ENCODE data around the gene XAGE1B. TPM values are rescaled to one million over a fixed set of nuclear protein-coding genes. Genes with fewer than 3 reads are reported as not detected.

The XAGE1B gene
- total and polyA plus RNA-seq, 2 of the 8 experiments (the other 6 are each of a cell fraction or from before 2014, with no cell fraction given): not detected

DNA sequence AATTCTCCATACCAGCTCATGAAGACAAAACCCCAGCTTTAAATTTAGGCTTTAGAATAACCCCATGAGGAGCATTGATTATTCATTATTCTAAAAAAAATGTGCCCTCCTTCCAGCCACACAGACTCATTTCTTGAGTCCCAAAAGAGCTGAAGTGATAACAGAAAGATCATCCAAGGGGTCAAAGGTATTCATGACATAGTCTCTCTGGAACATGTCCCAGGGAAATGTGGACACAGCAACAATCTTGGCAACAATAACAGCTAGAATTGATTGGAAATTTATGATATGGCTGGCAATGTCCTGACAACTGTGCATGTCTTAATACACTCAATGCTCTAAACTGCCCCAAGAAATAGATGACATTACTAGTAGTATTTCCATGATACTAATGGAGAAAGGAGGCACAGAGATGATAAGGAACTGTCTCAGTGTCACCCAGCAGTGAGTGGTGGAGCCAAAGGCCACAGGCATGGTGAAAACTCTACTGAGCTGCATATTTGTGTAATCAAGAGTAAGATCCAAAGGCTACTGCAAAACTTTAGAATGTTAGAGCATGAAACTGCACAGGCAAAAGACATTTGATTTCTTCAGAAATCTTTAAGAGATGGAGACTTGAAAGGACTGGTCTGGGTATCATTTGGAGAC, 37.3 kb upstream of the XAGE1B start:
- TF ChIP-seq SIN3A (conservative IDR thresholded peaks at IDR 0.05 in 1 of 2, IDR thresholded peaks at IDR 0.05 in 1 of 2; ENCODE audit: low read depth in 1 of 2, low read length in 2 of 2) (no peak), CBX5 (IDR thresholded peaks at IDR 0.05; ENCODE audit: low read depth, low read length) (no peak), CEBPB (IDR thresholded peaks at IDR 0.05; ENCODE audit: low read depth, low read length) (no peak), POLR2A (IDR thresholded peaks at IDR 0.05; ENCODE audit: control extremely low read depth in 1 of 2, low read depth in 2 of 2, low read length in 2 of 2) (no peak), RXRA (IDR thresholded peaks at IDR 0.05; ENCODE audit: insufficient read depth, low read depth, low read length) (no peak), SIRT6 (IDR thresholded peaks at IDR 0.05; ENCODE audit: low read length) (no peak), TBP (IDR thresholded peaks at IDR 0.05; ENCODE audit: low read depth, low read length) (no peak), SIX5 (IDR thresholded peaks at IDR 0.05; ENCODE audit: low read depth, low read length) (no peak), E2F6 (IDR thresholded peaks at IDR 0.05) (no peak)
- no peaks in the 10 kb centered on the region for H3K79me2 ChIP-seq (ENCODE audit: control insufficient read depth in 1 of 2, insufficient read depth in 2 of 2, low read length in 2 of 2)
- no peak overlapping the region for H3K56ac ChIP-seq (replicated peaks; ENCODE audit: insufficient read length, low read depth, low read length)
- no peak overlapping the region for H4K91ac ChIP-seq (replicated peaks; ENCODE audit: insufficient read length, low read length)
- no peak overlapping the region for H4K5ac ChIP-seq (ENCODE audit: insufficient read length, low read depth, low read length)
- H3K4me2 ChIP-seq (ENCODE audit: insufficient read depth in 1 of 2, low read depth in 2 of 2, low read length in 2 of 2): no peak overlapping the region
- DNase-seq (ENCODE audit: low read depth in 1 of 2, low spot score in 2 of 2) (no peak), FAIRE-seq (no peak)
- no peak overlapping the region for H2BK12ac ChIP-seq (ENCODE audit: low read depth, low read length)
- H3K23ac ChIP-seq (ENCODE audit: insufficient read length): no peak overlapping the region
- H3K4me1 ChIP-seq (replicated peaks in 1 of 4; ENCODE audit: control insufficient read depth in 3 of 4, insufficient read depth in 4 of 4, low read length in 3 of 4): no peaks in the 10 kb centered on the region
- H3K4me3 ChIP-seq (ENCODE audit: extremely low read depth in 1 of 4, insufficient read depth in 2 of 4, low read depth in 3 of 4, low read length in 4 of 4): no peak overlapping the region
- no peak overlapping the region for H2AFZ ChIP-seq (ENCODE audit: low read length)
- 0 out of 4 replicates have a peak, but pooled peaks cover 0 to 2% of the 10 kb centered on the region in 2 experiments for H3K9me3 ChIP-seq (ENCODE audit: insufficient read depth in 2 of 2, low read depth in 1 of 2, low read length in 1 of 2)
- H4K8ac ChIP-seq (ENCODE audit: extremely low read depth, insufficient read depth, low read length): no peak overlapping the region
- ChIA-PET CTCF (ENCODE audit: partially characterized antibody) (no interaction called here), POLR2A (ENCODE audit: partially characterized antibody) (no interaction called here)
- H4K20me1 ChIP-seq (replicated peaks in 1 of 2; ENCODE audit: control insufficient read depth in 1 of 2, insufficient read depth in 2 of 2, low read length in 2 of 2): no peaks in the 10 kb centered on the region
- no peaks in the 10 kb centered on the region for H3K36me3 ChIP-seq (ENCODE audit: control insufficient read depth in 2 of 4, insufficient read depth in 4 of 4, low read length in 3 of 4)
- no peak overlapping the region for H2BK120ac ChIP-seq (replicated peaks; ENCODE audit: low read depth, low read length)
- H2BK20ac ChIP-seq (ENCODE audit: low read length): no peak overlapping the region
- no peaks in the 10 kb centered on the region for H3K27me3 ChIP-seq (replicated peaks in 1 of 4; ENCODE audit: control insufficient read depth in 3 of 4, extremely low read depth in 1 of 4, insufficient read depth in 3 of 4, low read length in 3 of 4)
- no peaks in the 10 kb centered on the region for H3K23me2 ChIP-seq (ENCODE audit: low read depth, low read length)
- H3K27ac ChIP-seq (ENCODE audit: low read depth, low read length): no peak overlapping the region
- H2BK15ac ChIP-seq (ENCODE audit: low read length): no peak overlapping the region
- no peak overlapping the region for H2AK5ac ChIP-seq (ENCODE audit: low read depth, low read length)
- H2BK5ac ChIP-seq (ENCODE audit: low read depth, low read length): no peak overlapping the region
- no peak overlapping the region for H3K4ac ChIP-seq (replicated peaks; ENCODE audit: insufficient read length, low read depth, low read length)
- H3K18ac ChIP-seq (ENCODE audit: extremely low read depth, low read length): no peak overlapping the region
- no peak overlapping the region for H3K14ac ChIP-seq (ENCODE audit: insufficient read length)
- no peak overlapping the region for H3K9ac ChIP-seq (replicated peaks in 1 of 4; ENCODE audit: extremely low read depth in 1 of 4, low read depth in 3 of 4, low read length in 3 of 4)
- no peaks in the 10 kb centered on the region for H3K79me1 ChIP-seq (ENCODE audit: low read depth, low read length)

Measured in H1 (cell line).